Measurements from ENCODE around the gene SLAMF9. TPM values are rescaled to one million over a fixed set of nuclear protein-coding genes. Genes with fewer than 3 reads are reported as not detected.

The SLAMF9 gene
- polyA plus RNA-seq, 1 donor (not counting 4 experiments of a cell fraction or from before 2014, with no cell fraction given): 0.31 TPM

- Histone ChIP-seq H3K4me3 (ENCODE audit: control insufficient read depth in 2 of 3, extremely low read depth in 1 of 3, insufficient read depth in 2 of 3, low read depth in 1 of 3, low read length in 3 of 3) (no peak overlapping the region), H3K4me1 (ENCODE audit: control insufficient read depth, extremely low read depth, insufficient read depth, low read length) (no peaks in the 10 kb centered on the region), H2AFZ (ENCODE audit: control insufficient read depth, low read length) (no peak overlapping the region), H4K20me1 (ENCODE audit: control insufficient read depth, extremely low read depth, insufficient read depth, low read length) (peaks cover 8% of the 10 kb centered on the region), H3K36me3 (ENCODE audit: control insufficient read depth in 2 of 2, extremely low read depth in 1 of 2, insufficient read depth in 2 of 2, low read length in 2 of 2) (peaks cover 31 to 34% of the 10 kb centered on the region in 2 experiments), H3K9ac (ENCODE audit: control insufficient read depth, extremely low read depth, insufficient read depth, low read length) (no peak overlapping the region), H3K27ac (ENCODE audit: control insufficient read depth, insufficient read depth, low read length) (no peak overlapping the region), H3K9me3 (ENCODE audit: control insufficient read depth, low read depth, low read length) (no peaks in the 10 kb centered on the region), H3K4me2 (ENCODE audit: control insufficient read depth, extremely low read depth, insufficient read depth, low read depth, low read length) (no peak overlapping the region), H3K27me3 (ENCODE audit: control insufficient read depth, extremely low read depth, insufficient read depth, low read length) (no peaks in the 10 kb centered on the region), H3K9me1 (ENCODE audit: control insufficient read depth, extremely low read depth, insufficient read depth, low read length) (peaks cover 5% of the 10 kb centered on the region), H3K79me2 (ENCODE audit: control insufficient read depth, insufficient read depth, low read length) (peaks cover 5% of the 10 kb centered on the region)
- dilution Hi-C loops (cut with MboI; ENCODE audit: extremely low pct_ligation_motif_present, low sequenced_read_pairs): no loop called here
- FAIRE-seq: no peak
- DNase-seq (ENCODE audit: low read depth, low spot score): no peak
- TF ChIP-seq, protein P1, sequence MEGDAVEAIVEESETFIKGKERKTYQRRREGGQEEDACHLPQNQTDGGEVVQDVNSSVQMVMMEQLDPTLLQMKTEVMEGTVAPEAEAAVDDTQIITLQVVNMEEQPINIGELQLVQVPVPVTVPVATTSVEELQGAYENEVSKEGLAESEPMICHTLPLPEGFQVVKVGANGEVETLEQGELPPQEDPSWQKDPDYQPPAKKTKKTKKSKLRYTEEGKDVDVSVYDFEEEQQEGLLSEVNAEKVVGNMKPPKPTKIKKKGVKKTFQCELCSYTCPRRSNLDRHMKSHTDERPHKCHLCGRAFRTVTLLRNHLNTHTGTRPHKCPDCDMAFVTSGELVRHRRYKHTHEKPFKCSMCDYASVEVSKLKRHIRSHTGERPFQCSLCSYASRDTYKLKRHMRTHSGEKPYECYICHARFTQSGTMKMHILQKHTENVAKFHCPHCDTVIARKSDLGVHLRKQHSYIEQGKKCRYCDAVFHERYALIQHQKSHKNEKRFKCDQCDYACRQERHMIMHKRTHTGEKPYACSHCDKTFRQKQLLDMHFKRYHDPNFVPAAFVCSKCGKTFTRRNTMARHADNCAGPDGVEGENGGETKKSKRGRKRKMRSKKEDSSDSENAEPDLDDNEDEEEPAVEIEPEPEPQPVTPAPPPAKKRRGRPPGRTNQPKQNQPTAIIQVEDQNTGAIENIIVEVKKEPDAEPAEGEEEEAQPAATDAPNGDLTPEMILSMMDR (optimal IDR thresholded peaks at IDR 0.05 in 1 of 3, IDR thresholded peaks at IDR 0.05 in 1 of 3, conservative IDR thresholded peaks at IDR 0.05 in 1 of 3; ENCODE audit: extremely low read depth in 1 of 3, insufficient read depth in 2 of 3, low read length in 3 of 3): no peak
- TF ChIP-seq EZH2 (IDR thresholded peaks at IDR 0.05; ENCODE audit: low read length): no peak
Measured at GRCh38 chr1:159977364-159978106, 23.5 kb upstream of the SLAMF9 start.

DNA sequence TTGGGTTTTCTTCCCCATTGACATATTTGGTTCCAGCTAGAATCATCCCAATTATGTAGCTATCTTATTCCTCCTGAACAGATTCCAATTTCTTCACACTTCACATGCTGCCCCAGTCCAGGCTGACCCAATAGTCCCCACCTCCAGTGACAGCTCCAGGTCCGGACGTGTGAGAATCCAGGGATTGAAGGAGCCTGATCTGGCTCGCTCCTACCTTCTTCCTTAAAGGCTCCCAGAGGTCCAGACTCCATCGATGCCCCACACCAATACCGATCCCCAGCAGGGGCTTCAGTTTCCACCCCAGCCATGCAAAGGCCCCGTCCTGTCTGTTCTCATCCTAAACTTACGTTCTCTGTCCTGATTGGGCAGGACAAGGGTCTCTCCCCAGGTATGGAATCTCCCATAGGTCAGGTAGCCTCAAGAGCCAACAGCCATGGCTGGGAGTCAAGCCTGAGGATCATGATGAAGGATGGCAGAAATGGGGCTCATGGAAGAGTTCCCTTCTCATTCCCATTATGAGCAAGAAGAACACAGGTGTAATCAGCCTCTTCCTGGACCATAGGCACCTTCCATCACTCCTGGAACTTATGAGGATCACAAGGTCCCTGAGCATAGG, 20.4 kb upstream of the SLAMF9 start:
- FAIRE-seq: no peak
- H2AFZ ChIP-seq (ENCODE audit: control insufficient read depth, low read length): no peak overlapping the region
- H3K4me1 ChIP-seq (ENCODE audit: control insufficient read depth, extremely low read depth, insufficient read depth, low read length): no peaks in the 10 kb centered on the region
- dilution Hi-C loops (cut with MboI; ENCODE audit: extremely low pct_ligation_motif_present, low sequenced_read_pairs): no loop called here
- H3K27me3 ChIP-seq (ENCODE audit: control insufficient read depth, extremely low read depth, insufficient read depth, low read length): no peaks in the 10 kb centered on the region
- H3K9me3 ChIP-seq (ENCODE audit: control insufficient read depth, low read depth, low read length): no peaks in the 10 kb centered on the region
- H3K9me1 ChIP-seq (ENCODE audit: control insufficient read depth, extremely low read depth, insufficient read depth, low read length): peaks cover 5% of the 10 kb centered on the region
- no peak overlapping the region for H3K27ac ChIP-seq (ENCODE audit: control insufficient read depth, insufficient read depth, low read length)
- H3K4me2 ChIP-seq (ENCODE audit: control insufficient read depth, extremely low read depth, insufficient read depth, low read depth, low read length): no peak overlapping the region
- no peak overlapping the region for H3K9ac ChIP-seq (ENCODE audit: control insufficient read depth, extremely low read depth, insufficient read depth, low read length)
- H3K36me3 ChIP-seq (ENCODE audit: control insufficient read depth in 2 of 2, extremely low read depth in 1 of 2, insufficient read depth in 2 of 2, low read length in 2 of 2): peaks cover 28 to 32% of the 10 kb centered on the region in 2 experiments
- no peak overlapping the region for H3K4me3 ChIP-seq (ENCODE audit: control insufficient read depth in 2 of 3, extremely low read depth in 1 of 3, insufficient read depth in 2 of 3, low read depth in 1 of 3, low read length in 3 of 3)
- no peak for DNase-seq (ENCODE audit: low read depth, low spot score)
- peaks cover 8% of the 10 kb centered on the region for H4K20me1 ChIP-seq (ENCODE audit: control insufficient read depth, extremely low read depth, insufficient read depth, low read length)
- H3K79me2 ChIP-seq (ENCODE audit: control insufficient read depth, insufficient read depth, low read length): peaks cover 21% of the 10 kb centered on the region
- no peak for TF ChIP-seq EZH2 (IDR thresholded peaks at IDR 0.05; ENCODE audit: low read length)
- TF ChIP-seq, protein P1 (optimal IDR thresholded peaks at IDR 0.05 in 1 of 3, IDR thresholded peaks at IDR 0.05 in 1 of 3, conservative IDR thresholded peaks at IDR 0.05 in 1 of 3; ENCODE audit: extremely low read depth in 1 of 3, insufficient read depth in 2 of 3, low read length in 3 of 3): no peak
